CD4-positive, alpha-beta T cell treated with Interleukin-17A for 4 hours (primary cell): Measurements from ENCODE around the gene EGR2.

Source experiments
- DNase-seq: peaks from one replicate; pipeline ENCODE4 v3.0.0-alpha.2; 2020; ENCODE audit warnings: mixed read lengths

EGR2 gene

DNA sequence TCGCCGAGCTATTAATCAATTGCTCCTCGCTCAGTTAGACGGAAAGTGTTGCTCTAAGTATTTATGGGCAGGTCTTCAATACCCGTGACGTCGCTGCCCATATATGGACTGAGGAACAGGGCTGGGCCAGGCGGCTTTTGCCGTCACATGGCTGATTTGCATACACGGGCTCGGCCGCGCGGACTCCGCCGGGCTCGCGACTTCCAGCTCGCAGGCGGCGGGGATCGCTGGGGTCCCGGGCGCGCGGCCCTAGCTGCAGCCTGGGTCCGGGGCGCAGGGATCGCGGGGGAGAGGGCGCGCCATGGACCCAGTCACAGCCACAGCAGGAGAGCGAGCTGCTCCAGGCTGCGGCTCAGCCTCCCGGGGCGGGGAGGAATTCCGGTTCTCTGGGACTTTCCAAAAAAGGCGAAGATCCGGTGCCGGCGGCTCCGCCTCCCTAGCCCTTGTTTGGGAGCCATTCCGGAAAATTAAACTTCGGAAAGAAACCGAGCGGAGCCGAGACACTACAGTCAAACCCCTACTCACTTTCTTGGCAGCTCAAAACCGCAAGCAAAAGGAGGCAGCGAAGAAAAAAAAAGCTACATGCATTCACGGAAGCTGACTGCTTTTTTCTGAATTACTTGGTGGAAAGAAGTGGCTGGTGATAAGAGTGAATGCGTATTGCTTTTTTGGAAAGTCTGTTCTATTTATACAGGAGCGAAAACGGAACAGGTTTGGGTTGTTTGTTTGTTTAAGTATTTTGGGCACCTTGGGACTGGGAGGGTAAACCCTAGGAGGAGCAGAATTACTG, at the start of gene EGR2:
EGR2 (minus strand) TSS at position 36 of the 790 bp plus-strand sequence. CDS start 337 bp downstream, outside the sequence.
- peak; percentile 96 for DNase-seq

DNA sequence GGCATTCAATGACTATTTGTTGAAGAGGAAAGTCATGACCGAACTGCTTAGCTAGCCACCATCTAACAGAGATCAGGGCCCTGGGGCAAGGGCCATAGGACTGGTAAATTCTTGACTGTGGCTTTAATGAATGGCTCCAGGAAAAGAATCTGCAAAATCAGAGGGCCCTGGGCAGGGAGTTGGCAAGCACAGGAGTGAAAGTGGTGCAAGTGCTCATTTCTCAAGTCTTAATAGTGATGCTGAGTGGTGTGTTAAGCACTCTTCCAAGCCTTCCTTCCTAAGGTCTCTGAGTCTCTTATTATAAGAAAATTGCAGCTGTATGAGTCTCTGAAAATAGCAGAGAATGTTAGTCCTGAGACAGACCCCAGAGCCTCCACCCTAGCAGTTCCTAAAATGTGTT, 46.3 kb upstream of the EGR2 start:
- DNase-seq, result no peak

DNA sequence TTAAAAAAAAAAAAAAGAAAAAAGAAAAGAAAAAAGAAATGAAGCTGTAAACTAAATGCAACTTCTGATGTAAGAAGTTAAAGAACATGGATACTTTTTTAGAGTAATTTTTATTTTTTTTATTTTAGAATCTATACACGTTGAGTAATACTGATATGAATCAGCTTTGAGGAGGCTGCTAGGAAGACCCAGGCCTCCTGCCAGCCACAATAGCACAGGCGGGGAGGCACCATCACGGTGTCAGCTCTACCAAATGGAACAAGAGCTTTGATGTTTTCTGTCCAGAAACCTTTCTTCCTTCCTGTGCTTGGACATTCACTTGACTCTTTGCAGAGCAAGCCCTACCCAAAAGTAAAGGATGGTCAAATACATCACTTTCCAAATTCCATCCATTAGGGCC, 45.3 kb upstream of the EGR2 start:
- DNase-seq, result no peak

DNA sequence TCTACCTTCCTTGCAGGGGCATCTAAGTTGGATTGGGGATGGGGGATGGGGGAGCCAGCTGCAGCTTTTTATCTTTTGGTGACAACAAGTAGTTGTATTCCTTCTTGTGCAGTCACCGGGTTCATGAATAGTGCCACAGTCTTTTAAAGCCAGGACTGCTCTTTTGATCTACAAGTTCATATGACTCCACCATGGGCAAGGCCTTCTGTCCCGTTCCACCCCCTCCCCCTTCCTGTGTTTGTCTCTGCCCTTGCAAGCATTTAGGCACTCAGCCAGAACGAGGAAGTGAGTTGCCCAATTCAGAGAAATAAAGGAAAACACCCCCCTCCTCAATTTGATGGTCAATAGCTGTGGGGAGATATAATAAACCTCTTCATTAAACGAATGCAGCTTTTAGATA, 44.8 kb upstream of the EGR2 start:
- peak; percentile 11 for DNase-seq

DNA sequence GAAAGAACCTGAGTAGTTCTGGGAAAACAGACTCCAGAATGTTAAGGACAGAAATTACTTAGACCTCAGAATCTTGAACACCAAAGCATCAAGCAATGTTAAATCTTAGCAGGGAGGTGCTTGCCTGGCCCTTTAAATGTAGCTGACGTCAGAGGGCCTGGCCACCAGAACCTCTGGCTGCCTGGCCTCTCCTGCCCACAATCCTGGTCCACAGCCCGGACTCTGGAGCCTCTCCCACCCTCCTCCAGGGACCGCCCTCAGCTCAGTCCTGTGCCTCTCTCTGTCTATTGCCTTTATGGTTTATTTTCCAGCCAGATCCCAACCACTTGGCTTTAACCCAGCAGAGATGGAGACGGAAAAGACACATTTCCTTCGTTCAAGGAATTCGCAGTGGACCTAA, 42.2 kb upstream of the EGR2 start:
- DNase-seq, result no peak

DNA sequence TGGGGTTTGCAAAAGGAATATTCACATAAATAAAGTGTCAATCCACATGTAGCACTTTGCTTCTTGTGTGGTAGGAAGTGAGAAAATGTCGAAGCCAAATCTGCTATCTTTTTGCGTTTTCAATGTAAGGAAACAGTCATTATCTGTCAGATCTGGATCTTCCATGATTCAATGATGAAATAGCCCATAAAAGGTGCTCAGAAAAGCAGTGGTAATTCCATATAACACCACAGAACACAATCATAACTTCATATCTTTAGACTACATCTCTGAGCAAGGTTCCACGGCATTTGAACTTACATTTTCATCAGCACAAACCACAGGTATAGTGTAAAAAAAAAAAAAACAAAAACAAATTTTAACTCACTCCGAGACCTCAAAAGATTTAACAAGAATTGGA, 39.9 kb upstream of the EGR2 start:
- DNase-seq, result no peak

DNA sequence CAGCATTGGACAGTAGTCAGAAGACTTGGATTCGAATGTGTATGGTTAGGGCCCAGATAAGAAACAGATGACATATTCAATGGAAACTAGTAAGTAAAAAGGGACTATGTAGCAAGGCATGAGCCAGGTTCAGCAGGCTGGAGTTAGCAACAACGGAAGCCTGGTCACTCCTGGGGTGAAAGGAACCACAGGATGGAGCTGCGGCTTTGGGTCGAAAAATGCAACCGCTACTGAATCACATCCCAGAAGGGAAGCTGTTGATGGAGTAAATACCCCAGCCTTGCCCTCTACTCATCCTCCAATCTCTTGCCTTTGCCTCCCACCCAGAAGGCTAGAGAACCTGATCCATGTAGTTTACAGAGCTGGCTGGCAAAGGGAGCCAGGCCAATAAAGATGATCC, 37.5 kb upstream of the EGR2 start:
- no peak for DNase-seq

DNA sequence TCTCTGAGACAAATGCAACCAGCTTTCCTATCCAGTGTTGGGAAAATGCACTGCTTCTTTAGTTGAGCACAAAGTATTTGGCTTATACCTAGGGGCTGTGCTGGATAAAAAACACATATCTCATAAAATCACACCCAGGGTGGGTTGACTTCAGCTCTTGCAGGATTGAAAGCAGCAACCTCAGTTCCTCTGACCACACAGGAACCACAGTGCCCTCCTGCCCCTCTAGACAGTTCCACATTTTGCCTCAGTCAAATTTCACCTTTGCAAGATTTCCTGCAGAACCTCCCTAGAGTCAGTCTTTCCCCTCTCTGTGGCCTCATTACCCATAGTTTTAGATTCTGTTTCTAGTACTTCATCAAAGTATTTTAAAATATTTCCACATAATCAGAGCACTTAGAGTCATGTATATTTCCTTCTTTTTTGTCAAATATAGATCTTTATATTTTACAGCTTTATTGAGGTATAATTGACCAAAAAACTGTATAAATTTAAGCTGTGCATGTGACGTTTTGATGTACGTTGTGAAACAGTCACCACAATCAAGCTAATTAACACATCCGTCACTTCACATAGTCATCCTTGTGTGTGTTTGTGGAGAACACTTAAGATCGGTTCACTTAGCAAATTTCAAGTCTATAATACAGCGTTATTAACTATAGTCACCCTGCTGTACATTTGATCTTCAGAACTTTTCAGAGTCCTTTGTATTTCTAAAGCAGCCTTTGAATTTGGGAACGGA, 37.0 kb upstream of the EGR2 start:
- no peak for DNase-seq

DNA sequence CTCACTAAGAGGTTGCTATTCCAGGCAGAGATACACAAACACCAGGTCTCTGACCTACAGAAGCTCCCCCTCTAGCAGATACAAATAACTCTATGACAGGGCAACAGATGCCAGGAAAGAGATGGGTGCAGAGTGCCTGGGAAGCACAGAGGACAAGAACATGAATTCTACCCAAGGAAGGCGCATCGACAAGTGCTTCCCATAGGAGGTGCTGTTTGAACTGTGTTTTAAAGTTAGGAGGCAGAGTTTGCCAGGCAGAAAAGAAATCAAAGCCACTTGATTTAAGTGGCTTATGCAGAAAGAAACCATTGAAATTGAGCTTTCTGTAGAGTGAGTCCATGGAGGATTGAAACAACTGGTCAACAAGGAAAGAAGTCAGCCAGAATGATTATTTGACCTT, 35.3 kb upstream of the EGR2 start:
- DNase-seq, result no peak

DNA sequence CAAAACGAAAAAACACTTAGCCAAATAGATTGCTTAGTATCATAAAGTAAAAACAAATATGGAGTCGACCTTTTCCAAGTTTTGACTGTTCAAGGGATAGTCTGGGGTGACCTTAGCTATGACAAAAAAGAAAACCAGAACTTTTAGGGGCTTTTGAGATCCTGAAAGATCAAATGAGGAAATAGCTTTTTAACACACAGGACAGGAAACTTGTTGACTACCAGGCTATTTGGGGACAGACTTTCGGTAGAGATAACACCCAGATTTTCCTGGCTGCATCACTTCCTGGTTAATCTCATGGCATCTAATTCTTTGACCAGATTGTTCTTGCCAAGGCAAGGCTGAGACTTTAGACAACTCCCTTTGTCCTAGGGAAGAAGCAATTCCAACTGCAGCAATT, 34.5 kb upstream of the EGR2 start:
- DNase-seq, result no peak

DNA sequence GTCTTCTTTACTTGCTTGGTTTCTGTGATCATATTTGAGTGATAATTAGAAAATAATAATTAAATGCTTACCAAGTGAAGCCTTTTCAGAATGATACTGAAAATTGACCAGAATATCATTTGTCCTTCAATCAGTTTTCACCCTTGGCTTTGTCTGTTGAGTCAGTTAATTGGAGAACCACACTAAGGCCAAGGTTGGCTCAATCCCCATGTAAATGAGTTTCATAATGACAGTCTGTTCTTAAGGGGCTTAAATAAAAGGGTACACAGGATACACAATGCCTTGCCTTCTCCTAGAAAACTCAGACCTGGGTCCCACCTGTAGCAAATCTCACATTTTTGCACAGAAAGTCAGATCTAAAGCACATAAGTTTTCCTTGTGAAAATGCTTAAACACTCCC, 31.3 kb upstream of the EGR2 start:
- DNase-seq, result no peak

DNA sequence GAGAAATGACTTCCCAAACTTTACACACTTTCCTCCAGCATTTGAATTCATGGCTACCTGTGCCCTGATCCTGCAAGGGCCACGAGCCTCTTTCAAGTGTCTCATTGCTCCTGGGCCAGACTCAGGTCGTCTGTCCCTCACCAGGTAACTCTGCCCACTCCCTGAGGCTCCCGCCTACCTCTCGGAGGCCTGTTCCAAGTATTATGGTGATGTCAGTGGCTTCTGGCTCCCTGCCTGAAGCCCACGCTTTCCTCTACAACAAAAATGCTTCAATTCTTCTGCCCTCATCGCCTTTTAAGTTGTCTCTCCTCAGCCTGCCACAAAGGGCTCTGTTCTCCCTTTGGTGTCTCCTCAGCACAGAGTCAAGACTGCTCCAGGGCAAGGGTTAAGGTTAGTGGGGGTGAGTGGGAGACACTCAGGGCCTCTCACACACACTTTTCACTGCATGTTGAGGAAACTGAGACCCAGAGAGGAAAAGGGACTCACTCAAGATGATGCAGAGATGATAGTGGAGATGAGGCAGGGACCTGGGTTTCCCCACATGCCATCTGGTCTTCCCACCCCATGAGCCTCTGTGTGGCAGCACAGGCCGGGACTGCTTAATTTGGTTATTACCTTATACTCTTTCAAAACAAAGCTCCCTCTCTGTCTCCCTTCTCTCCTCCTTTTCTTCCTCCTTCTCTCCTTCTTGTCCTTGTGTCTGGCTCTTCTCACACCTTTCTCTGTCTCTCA, 28.3 kb upstream of the EGR2 start:
- DNase-seq, result no peak

DNA sequence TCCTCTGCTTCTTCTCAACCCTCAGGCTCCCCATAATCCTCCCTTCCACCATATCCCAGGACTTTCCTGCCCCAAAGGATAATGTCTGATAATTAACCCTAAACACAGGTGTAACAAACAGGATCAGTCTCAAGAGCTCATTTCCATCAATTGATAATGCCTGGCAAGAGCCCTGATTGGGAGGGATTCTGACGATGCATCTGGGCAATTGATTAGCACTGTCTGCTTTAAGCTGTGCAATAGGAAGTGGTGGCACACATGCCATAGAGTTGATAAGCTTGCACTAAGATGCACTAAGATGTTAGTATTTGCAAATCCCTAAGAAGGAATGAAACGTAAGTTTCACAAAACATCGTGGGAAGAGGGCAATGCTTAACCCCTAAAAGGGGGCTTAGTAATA, 27.4 kb upstream of the EGR2 start:
- no peak for DNase-seq

DNA sequence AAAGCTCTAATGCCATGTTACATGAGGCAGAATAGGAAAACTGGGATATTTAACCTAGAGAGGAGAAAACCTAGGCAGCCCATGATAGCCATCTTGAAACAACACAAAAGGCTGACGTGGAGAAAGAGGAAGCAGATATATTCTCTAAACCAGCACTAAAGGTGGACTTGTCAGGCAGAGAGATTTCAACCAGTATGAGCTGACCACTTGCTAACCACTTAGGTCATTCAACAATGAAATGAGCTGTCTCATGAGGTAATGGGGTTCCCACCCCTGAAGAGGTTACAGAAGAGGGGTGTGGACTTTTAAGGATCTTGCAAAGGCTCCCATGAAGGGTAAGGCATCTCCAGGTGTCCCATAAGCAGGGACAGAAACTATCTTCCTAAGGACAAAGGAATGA, 26.8 kb upstream of the EGR2 start:
- no peak for DNase-seq

DNA sequence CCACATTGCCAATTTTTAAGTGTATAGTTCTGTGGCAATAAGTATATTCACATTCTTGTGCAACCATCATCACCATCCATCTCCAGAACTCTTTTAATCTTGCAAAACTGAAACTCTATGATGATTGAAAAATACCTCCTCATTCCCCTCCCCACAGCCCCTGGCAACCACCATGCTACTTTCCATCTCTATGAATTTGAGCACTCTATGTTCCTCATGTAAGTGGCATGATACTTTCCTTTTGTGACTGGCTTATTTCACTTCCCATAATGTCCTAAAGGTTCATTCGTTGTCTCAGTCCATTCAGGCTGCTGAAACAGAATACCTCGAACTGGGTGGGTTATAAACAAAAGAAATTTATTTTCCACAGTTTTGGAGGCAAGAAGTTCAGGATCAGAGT, 23.4 kb upstream of the EGR2 start:
- DNase-seq, result no peak

DNA sequence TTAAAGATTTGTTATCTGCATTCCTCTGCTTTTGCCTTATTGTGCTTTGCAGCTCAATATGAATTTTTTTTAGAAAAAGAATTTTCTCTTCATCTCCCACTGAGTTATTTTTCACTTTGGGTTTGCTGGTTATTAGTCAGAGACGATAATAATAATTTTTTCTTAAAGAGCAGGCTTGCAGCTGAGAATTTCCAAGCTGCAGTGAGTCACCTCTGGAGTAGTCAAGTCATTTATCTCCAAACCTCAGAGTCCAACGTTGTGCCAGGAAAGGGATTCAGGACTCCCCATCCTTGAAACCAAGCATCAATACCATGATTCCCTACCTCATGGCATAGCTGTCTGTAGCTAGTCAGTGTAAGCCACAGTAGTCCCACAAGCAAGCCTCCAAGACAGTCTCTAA, 15.2 kb upstream of the EGR2 start:
- DNase-seq, result no peak

DNA sequence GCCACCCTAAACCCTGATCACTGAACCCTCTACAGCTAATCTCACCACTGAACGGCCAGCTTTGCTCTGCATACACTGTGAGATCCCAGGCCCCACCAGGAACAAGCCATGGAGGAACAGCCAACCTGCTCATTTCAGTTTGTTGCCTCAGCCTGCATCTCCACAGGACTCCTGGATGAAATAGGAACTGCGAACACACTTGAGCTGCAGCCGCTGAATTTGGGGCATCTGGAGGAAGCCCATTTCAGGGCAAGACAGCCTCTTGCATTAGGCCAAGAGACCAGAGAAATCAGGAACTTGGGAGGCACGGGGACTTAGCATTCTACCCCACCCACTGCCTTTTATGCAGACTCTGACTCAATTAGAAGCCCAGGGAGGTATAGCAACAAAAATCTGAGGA, 14.5 kb upstream of the EGR2 start:
- no peak for DNase-seq

DNA sequence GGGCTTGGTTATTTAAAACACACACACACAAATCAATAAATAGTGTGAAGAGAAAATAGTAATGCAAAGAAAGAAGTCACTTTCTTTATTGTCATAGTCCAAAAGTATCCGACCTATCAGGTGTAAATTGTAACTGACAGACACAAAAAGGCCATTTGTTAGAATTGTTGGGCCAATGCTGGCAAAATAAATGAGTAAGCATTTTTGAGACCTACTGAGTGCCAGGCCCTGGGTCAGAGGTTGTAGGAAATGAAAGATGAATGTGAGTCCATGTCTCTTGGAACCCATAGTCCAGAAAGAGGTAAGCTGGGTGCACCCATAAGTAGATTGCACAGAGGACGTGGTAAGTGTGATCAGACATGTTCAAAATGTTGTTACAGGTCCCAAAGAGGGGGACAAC, 13.5 kb upstream of the EGR2 start:
- no peak for DNase-seq

DNA sequence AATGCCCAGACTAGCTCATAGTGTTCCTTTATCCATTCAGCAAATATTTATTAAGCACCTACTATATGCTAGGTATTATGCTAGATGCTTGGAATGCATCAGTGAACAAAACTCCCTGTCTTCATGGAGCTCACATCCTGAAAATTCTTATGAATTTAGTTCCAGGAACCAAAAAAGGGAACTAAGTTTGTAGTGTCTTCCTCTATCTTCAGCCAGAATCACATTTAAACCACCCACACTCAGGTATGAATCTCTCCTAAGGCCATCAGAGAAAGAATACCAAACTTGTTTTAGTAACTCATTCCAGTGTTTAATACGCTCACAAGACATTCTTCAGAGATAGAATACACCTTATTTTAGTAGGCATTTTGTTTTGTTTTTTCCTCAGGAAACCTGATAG, 10.1 kb upstream of the EGR2 start:
- no peak for DNase-seq

DNA sequence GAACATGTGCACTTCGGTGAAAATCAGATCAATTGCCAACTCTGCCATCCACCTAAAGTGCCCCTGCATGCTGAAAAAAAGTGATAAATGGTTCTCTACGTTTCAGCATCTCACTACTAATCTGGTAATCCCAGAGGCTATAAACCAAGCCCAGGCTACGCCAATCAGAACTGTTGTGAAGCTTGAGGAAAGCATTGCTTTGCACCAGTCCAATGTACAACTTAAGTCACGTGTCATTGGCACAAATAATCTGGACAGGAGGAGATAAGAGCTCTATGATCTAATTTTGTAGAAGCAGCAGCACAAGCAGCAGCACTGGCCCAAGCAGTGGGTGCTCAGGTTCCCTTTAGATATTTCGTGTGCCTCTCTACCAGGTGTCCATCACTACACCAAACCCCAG, 4.4 kb upstream of the EGR2 start:
- DNase-seq, result no peak

DNA sequence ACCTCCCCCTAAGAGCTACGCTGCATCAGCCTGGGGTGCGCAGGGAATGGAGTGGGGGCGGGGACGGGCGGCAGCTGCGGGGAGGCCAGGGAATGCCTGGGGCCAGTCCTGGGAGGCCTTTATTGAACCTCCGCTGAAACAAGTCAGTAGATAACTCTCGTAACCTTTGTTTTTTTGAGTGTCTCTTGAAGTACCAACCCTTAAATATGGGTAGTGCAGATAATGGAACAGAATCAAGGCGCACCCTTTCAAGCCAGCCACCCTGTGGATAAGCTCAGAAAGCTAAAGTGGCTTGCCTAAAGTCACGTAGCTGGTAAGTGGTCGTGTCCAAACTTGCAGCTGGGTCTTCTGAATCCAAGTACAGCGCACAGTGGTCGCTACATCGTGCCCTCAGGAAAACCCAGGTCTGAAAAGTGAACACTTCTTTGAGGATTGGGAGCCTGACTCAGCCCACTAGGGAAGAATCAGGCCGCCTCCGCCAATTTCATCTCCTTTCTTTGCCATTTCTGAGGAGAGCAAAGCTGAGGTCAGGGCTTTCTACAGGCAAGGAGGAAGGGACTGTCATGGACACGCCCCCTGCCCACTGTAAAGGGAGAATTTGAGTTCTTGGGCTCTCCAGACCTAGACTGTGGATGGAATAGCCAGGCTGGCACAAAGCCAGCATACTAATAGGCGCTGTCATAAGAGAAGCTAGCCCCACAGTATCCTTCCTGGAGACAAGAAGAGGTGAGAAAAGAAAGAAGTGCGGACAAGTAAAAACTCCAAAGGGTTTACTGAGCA, 3.2 kb upstream of the EGR2 start:
- DNase-seq, result no peak

DNA sequence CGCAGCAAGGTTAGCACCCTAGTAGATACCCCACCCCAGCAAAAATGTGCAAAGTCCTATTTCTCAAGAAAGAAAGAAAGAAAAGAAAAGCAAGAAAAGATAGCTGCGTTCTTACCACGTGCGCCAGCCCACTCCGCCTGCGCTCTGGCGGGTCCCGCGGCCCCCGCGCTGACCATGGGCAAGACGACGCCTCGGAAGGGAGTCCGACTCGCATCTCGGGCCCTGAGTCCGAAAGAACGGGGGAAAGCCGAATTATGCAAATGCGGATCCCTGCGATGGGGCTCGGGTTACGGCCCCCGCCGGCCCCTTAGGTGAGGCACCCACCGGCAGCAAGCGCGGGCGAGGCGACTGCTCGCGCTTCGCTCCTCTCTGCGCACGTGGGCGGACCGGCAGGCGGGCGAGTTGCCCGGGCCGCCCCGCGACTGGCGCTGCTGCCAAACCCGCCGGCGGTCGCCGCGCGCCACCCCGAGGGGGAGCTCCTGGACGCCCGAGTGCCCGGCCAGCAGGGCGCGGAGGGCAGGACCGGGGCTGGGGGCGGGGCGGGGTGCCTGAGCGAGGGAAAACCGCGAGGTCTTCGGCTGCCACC, 2.4 kb upstream of the EGR2 start:
- DNase-seq, result peak; percentile 55
